Transverse colon (tissue), 4 donors: ENCODE measurements around the gene VAC14.

Experiments
- POLR2A ChIP-seq: fragments of 450-650 bp; IDR thresholded peaks from one replicate; pipeline ENCODE4 v1.6.1; 2016; ENCODE audit warnings: antibody characterized with exemption, mild to moderate bottlenecking, moderate library complexity
- POLR2AphosphoS5 ChIP-seq, 3 donors: sonication (generic); formaldehyde crosslinking; IDR thresholded peaks; one replicate each; pipeline ENCODE4 v1.6.1; 2016; ENCODE audit warnings: antibody characterized with exemption in 3 of 3
- TF ChIP-seq, protein P1 (sequence below), 5 experiments: fragments of 200-600 bp in 3 of 5; fragments of 450-650 bp in 2 of 5; sonication (generic) in 3 of 5; IDR thresholded peaks; 1 replicate in 2 of 5; 2 replicates in 3 of 5; pipeline ENCODE4 v1.5.1; 2016 to 2017; ENCODE audit warnings: antibody characterized with exemption in 5 of 5, inconsistent platforms in 3 of 5, mild to moderate bottlenecking in 2 of 5, moderate library complexity in 1 of 5

DNA sequence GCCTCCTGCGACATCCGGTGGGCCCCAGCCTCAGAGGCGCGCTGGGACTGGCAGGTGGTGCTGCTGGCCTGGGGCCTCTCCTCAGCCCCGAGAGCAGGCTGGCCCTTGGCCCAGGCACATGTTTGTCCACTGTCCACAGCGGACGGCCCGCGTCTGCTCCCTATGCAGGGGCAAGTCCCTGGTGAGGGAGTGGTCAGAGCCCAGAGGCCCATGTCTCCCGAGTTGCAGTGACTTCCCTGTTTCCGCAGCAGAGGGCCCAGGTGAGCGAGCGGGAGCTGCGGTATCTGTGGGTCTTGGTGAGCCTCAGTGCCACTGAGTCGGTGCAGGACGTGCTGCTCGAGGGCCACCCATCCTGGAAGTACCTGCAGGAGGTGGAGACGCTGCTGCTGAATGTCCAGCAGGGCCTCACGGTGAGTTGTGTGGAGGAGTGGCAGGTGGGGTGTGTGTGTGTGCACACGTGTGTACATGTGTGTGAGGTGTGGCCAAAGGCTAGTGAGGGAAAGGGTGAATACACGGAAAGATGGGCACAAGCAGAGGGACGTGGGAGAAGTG lies 144.2 kb downstream of the VAC14 start:
- TF ChIP-seq POLR2A: no peak
- TF ChIP-seq POLR2AphosphoS5 (IDR thresholded peaks at IDR 0.05): no peak
- TF ChIP-seq, protein P1, sequence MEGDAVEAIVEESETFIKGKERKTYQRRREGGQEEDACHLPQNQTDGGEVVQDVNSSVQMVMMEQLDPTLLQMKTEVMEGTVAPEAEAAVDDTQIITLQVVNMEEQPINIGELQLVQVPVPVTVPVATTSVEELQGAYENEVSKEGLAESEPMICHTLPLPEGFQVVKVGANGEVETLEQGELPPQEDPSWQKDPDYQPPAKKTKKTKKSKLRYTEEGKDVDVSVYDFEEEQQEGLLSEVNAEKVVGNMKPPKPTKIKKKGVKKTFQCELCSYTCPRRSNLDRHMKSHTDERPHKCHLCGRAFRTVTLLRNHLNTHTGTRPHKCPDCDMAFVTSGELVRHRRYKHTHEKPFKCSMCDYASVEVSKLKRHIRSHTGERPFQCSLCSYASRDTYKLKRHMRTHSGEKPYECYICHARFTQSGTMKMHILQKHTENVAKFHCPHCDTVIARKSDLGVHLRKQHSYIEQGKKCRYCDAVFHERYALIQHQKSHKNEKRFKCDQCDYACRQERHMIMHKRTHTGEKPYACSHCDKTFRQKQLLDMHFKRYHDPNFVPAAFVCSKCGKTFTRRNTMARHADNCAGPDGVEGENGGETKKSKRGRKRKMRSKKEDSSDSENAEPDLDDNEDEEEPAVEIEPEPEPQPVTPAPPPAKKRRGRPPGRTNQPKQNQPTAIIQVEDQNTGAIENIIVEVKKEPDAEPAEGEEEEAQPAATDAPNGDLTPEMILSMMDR (IDR thresholded peaks at IDR 0.05): no peak
